Measurements from ENCODE around the gene GPX6. TPM values are rescaled to one million over a fixed set of nuclear protein-coding genes. Genes with fewer than 3 reads are reported as not detected.

The GPX6 gene
- total RNA-seq, 2 experiments from 2014 or later = not detected

- Mint-ChIP-seq H3K27ac (no peak overlapping the region), H3K4me1 (peaks cover under 1% of the 10 kb centered on the region), H3K27me3 (peaks cover 6% of the 10 kb centered on the region), H3K36me3 (no peaks in the 10 kb centered on the region), H3K4me3 (no peak overlapping the region), H3K9me3 (no peaks in the 10 kb centered on the region)
- no peak for DNase-seq
These were observed 14.3 kb downstream of the GPX6 start for GRCh38 chr6:28501259-28501658.

- peaks cover 20% of the 10 kb centered on the region for H3K27me3 Mint-ChIP-seq
- no peaks in the 10 kb centered on the region for H3K9me3 Mint-ChIP-seq
- no peak overlapping the region for H3K27ac Mint-ChIP-seq
- no peak overlapping the region for H3K4me3 Mint-ChIP-seq
- no peaks in the 10 kb centered on the region for H3K36me3 Mint-ChIP-seq
- DNase-seq = no peak
- H3K4me1 Mint-ChIP-seq = no peaks in the 10 kb centered on the region
These were observed 17.7 kb downstream of the GPX6 start for GRCh38 chr6:28497893-28498292.

DNA sequence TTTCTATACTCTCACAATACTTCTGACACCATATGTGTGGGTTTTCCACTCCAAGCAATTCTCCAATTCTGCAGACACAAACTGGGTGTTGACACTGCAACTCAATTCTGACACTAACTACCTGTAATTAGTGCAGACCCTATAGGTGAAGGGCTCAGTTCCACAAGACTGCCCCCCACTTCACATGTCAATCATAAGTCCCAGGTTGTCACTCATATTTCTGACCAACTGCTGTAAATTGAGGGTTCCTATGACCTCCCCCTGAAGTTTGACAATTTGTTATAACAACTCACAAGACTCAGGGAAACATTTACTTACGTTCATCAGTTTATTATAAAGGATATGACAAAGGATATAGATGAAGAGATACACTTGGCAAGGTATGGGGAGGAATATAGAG, 18.3 kb downstream of the GPX6 start:
- H3K27ac Mint-ChIP-seq = no peak overlapping the region
- H3K4me1 Mint-ChIP-seq = peaks cover under 1% of the 10 kb centered on the region
- DNase-seq = no peak
- H3K36me3 Mint-ChIP-seq = no peaks in the 10 kb centered on the region
- H3K27me3 Mint-ChIP-seq = peaks cover 26% of the 10 kb centered on the region
- H3K9me3 Mint-ChIP-seq = no peaks in the 10 kb centered on the region
- H3K4me3 Mint-ChIP-seq = no peak overlapping the region

- Mint-ChIP-seq H3K27me3 (peaks cover 34% of the 10 kb centered on the region), H3K27ac (no peak overlapping the region), H3K4me1 (peaks cover 6% of the 10 kb centered on the region), H3K9me3 (no peaks in the 10 kb centered on the region), H3K36me3 (no peaks in the 10 kb centered on the region), H3K4me3 (no peak overlapping the region)
- no peak for DNase-seq
These were observed 19.4 kb downstream of the GPX6 start for GRCh38 chr6:28496099-28496779.

DNA sequence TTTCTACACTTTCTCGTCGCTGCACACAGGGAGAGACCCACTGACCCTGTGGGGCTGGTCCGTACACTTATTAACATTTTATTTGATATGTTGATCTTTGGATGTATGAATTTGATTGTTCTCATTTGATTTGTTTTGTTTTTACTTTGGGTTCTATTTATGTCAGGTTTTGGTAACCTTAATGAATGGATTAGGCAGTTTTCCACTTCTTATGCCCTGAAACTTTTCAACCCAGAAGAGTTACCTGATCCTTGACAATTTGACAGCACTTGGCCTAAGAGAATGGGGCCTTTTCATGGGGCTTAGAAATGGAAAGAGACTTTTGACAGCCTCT, 23.6 kb downstream of the GPX6 start:
- Mint-ChIP-seq H3K4me1 (peaks cover 26% of the 10 kb centered on the region), H3K27ac (no peak overlapping the region), H3K9me3 (peaks cover 1% of the 10 kb centered on the region), H3K36me3 (no peaks in the 10 kb centered on the region), H3K4me3 (no peak overlapping the region), H3K27me3 (peaks cover 73% of the 10 kb centered on the region)
- no peak for DNase-seq

GRCh38 chr6:28490205-28490890, 25.2 kb downstream of the GPX6 start:
- peaks cover 26% of the 10 kb centered on the region for H3K4me1 Mint-ChIP-seq
- H3K36me3 Mint-ChIP-seq = no peaks in the 10 kb centered on the region
- H3K27me3 Mint-ChIP-seq = peaks cover 72% of the 10 kb centered on the region
- peak overlapping the region; percentile 78 for H3K4me3 Mint-ChIP-seq
- H3K9me3 Mint-ChIP-seq = peaks cover 1% of the 10 kb centered on the region
- H3K27ac Mint-ChIP-seq = peak overlapping the region; percentile 78
- DNase-seq = peak; percentile 5

- H3K9me3 Mint-ChIP-seq = peaks cover 1% of the 10 kb centered on the region
- no peaks in the 10 kb centered on the region for H3K36me3 Mint-ChIP-seq
- H3K27me3 Mint-ChIP-seq = peaks cover 75% of the 10 kb centered on the region
- H3K4me3 Mint-ChIP-seq = peak overlapping the region; percentile 78
- peaks cover 26% of the 10 kb centered on the region for H3K4me1 Mint-ChIP-seq
- peak; percentile 52 for DNase-seq
- H3K27ac Mint-ChIP-seq = peak overlapping the region; percentile 78
These were observed 26.0 kb downstream of the GPX6 start for GRCh38 chr6:28489366-28490204.

GRCh38 chr6:28488916-28489365, 26.7 kb downstream of the GPX6 start:
- Mint-ChIP-seq H3K4me1 (peaks cover 26% of the 10 kb centered on the region), H3K4me3 (peak overlapping the region; percentile 78), H3K9me3 (peaks cover 1% of the 10 kb centered on the region), H3K27me3 (peaks cover 69% of the 10 kb centered on the region), H3K36me3 (no peaks in the 10 kb centered on the region), H3K27ac (peak overlapping the region; percentile 78)
- DNase-seq = peak; percentile 40

DNA sequence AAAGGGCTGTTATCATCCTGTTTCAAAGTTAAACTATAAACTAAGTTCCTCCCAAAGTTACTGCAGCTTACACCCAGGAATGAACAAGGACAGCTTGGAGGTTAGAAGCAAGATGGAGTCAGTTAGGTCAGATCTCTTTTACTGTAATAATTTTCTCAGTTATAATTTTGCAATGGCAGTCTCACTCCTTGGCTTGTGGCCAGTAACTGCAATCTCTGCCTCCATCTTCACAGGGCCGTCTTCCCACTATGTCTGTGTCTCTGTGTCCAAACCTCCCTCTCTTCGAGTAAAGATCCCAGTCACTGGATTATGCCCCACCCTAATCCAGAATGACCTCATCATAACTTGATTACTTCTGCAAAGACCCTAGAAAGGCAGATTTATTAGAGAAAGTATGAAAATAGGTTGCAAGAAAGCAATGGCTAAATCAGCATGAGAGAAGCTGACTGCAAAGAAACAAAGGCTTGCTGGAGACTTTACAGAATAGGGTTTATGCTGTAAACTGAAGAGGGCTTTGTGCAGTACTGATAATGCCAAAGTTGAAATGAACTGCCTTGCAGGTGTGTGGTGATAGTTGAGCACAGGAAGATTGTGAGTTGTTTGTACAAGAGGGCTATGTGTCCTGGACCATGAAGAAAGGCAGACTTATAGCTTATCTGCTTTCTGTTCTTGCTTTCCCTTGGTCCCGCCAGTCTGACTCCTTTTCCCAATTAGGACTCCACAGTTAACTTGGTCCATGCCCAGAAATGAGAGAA, 28.4 kb downstream of the GPX6 start:
- Mint-ChIP-seq H3K36me3 (no peaks in the 10 kb centered on the region), H3K9me3 (peaks cover 1% of the 10 kb centered on the region), H3K27ac (no peak overlapping the region), H3K4me1 (peaks cover 23% of the 10 kb centered on the region), H3K27me3 (peaks cover 69% of the 10 kb centered on the region), H3K4me3 (no peak overlapping the region)
- DNase-seq = no peak

DNA sequence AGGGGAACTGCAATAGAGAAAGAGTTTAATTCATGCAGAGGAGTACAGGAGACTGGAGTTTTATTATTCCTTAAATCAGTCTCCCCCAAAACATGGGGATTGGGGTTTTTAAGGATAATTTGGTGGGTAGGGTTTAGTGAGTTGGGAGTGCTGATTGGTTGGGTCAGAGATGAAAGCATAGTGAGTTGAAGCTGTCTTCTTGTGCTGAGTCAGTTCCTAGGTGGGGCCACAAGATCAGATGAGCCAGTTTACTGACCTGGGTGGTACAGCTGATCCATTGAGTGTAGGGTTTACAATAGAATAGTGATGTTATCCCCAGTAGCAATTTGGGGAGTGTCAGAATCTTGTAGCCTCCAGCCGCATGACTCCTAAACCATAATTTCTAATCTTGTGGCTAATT, 29.1 kb downstream of the GPX6 start:
- peaks cover 69% of the 10 kb centered on the region for H3K27me3 Mint-ChIP-seq

GRCh38 chr6:28485482-28485881, 30.1 kb downstream of the GPX6 start:
- Mint-ChIP-seq H3K9me3 (peaks cover 1% of the 10 kb centered on the region), H3K4me1 (peaks cover 16% of the 10 kb centered on the region), H3K36me3 (no peaks in the 10 kb centered on the region), H3K27ac (no peak overlapping the region), H3K27me3 (peaks cover 72% of the 10 kb centered on the region), H3K4me3 (no peak overlapping the region)
- no peak for DNase-seq

More for the DNA sequence above, 29.1 kb downstream of the GPX6 start:
- H3K4me1 Mint-ChIP-seq = peaks cover 20% of the 10 kb centered on the region
- peaks cover 1% of the 10 kb centered on the region for H3K9me3 Mint-ChIP-seq
- no peak overlapping the region for H3K27ac Mint-ChIP-seq
- no peak overlapping the region for H3K4me3 Mint-ChIP-seq
- DNase-seq = no peak
- H3K36me3 Mint-ChIP-seq = no peaks in the 10 kb centered on the region

- Mint-ChIP-seq H3K36me3 (no peaks in the 10 kb centered on the region), H3K4me1 (peaks cover 6% of the 10 kb centered on the region), H3K27me3 (peaks cover 77% of the 10 kb centered on the region), H3K27ac (no peak overlapping the region), H3K9me3 (no peaks in the 10 kb centered on the region), H3K4me3 (no peak overlapping the region)
- no peak for DNase-seq
These were observed 35.2 kb downstream of the GPX6 start for GRCh38 chr6:28480253-28480932.

DNA sequence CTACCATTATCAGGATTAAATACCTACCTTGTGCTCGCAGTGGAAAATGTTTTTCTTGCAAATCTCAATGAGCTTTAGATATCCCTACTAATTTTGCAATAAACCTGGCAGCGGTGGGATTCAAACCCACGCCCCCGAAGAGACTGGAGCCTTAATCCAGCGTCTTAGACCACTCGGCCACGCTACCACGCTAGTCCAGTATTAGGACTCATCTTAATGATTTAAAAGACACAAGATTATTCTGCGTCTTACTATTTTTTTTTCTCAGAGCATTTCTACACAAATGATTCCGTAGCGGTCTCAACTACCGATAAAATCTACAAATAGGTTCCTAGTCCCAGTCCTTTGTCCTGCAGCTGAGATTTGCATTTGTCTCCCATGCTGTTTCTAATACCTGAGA, 37.1 kb downstream of the GPX6 start:
- H3K27me3 Mint-ChIP-seq = peaks cover 84% of the 10 kb centered on the region
- no peak for DNase-seq
- no peak overlapping the region for H3K27ac Mint-ChIP-seq
- H3K9me3 Mint-ChIP-seq = no peaks in the 10 kb centered on the region
- no peaks in the 10 kb centered on the region for H3K36me3 Mint-ChIP-seq
- peak overlapping the region; percentile 65 for H3K4me3 Mint-ChIP-seq
- peaks cover 14% of the 10 kb centered on the region for H3K4me1 Mint-ChIP-seq

Data from activated naive CD8-positive, alpha-beta T cell treated with anti-CD3 and anti-CD28 coated beads for 36 hours (primary cell).